ENCODE results near the gene C2orf42. TPM values are rescaled to one million over a fixed set of nuclear protein-coding genes. Genes with fewer than 3 reads are reported as not detected.
A peak's percentile ranks its signal among the peaks of the same experiment; 100 is the strongest.
"Not testable (repeated sequence)": the region's sequence is repeated elsewhere in the genome, so short reads cannot be mapped to it uniquely, and the experiment has no call there.

Gene C2orf42
- total RNA-seq, 1 donor from 2014 or later: 13.2 TPM

DNA sequence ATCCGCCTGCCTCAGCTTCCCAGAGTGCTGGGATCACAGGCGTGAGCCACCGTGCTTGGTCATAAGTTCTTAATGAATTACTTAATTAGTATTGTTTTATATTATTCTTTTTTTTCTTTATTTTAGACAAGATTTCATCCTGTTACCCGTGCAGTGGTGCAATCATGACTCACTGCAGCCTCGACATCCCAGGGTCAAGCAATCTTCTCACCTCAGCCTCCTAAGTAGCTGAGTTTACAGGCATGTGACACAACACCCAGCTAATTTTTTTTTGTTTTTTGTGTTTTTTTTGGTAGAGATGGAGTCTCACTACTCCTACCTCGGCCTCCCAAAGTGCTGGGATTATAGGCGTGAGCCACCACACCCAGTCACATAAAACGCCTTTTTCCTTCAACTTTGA is 17.3 kb downstream of the C2orf42 start:
- DNase-seq (ENCODE audit: low read depth): no peak

DNA sequence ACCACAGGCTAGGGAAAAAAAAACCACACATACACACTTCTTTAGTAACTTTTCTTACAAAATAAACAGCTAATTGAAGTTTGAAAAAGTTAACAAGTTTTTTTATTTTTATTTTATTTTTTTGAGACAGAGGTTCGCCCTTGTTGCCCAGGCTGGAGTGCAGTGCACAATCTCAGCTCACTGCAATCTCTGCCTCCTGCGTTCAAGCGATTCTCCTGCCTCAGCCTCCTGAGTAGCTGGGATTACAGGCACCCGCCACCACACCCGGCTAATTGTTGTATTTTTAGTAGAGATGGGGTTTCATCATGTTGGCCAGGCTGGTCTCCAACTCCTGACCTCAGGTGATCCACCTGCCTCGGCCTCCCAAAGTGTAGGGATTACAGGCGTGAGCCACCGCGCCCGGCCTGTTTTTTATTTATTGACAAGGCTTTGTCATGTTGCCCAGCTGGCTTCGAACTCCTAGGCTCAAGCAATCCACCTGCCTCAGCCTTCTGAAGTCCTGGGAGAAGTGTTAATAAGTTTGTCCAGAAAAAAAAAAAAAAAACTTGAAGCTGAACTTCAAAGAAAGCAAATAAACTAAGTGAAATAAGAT is 21.1 kb downstream of the C2orf42 start:
- DNase-seq (ENCODE audit: low read depth): not testable (repeated sequence)

- DNase-seq (ENCODE audit: low read depth): no peak
These were observed 29.7 kb downstream of the C2orf42 start for GRCh38 chr2:70161069-70161534.

DNA sequence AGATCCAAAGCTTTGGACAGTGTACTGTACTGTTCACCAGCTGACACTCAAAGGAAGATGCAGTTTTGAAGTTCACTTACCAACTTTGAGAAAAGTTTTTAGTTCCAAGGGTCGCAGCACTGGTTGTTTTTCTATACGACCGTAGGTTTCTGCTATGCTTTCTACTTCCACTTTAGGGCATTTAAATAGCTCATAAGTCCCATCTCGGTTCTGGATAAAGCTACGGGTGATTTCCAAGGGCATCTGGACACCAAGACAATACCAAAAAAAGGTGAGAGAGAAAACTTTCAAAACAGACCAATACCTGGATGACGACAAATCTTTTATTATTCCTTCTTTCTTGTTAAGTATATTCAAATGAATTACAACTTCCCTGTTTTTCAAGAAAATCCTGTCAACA is 30.3 kb downstream of the C2orf42 start:
- DNase-seq (ENCODE audit: low read depth): no peak

- DNase-seq (ENCODE audit: low read depth): not testable (repeated sequence)
These were observed 41.6 kb downstream of the C2orf42 start for GRCh38 chr2:70149130-70149686.

- not testable (repeated sequence) for DNase-seq (ENCODE audit: low read depth)
These were observed 42.5 kb downstream of the C2orf42 start for GRCh38 chr2:70148211-70148760.

DNA sequence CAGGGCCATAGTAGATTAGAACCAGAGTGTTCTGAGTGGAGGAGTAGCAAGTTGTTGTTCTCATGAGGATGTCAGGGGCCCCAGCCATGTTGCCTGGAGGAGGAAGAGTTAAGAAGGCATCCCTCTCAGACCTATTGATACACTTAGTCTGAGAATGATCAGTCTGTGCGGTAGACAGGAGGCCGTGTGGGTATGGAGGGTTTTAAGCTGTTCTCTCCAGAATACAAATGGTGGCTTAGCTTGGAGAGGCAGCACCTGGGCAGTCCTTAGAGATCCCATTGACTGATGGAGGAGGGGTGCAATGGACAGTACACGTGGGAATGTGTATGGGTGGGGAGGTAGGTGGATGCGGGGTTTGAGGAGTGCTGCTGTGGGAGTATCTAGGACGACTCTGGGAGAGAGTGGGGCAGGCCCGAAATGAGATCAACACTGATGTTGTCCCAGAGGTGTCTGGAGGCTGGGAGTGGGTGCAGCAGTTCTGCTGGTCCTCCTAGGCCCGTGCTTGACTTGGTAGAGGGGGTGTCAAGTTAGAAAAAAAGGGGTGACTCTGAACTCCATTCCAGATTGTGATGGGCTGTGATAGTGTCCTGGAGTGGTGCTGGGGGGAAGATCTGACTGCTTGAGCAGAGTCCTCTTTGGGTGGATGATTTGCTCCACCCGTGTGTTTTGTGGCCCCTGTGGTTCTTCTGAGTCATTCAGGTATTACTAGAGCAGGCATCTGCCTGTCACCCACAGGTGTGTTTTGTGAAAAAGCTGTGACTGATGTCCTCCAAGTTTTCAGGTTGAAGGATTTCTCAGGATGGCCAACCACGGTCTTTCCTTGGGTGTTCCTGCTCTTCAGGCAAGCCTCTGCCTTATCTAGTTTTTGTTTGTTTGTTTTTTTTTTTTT is 44.7 kb downstream of the C2orf42 start:
- DNase-seq (ENCODE audit: low read depth): no peak

DNA sequence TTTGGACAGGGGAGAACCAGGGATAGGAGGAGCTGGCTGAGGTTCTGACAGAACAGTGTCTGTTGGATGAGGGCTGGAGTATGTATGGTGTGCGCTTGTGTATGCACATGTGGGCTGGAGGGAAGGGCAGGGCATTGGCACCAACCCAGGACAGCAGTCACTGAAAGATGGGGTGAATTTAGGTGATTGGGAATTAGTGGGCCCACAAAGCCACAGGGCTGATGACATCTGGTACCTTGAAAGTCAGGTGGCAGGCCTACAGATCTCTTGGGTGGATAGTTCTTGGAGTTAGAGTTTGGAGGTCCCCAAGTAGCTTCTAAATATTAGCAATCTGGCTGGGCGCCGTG is 45.7 kb downstream of the C2orf42 start:
- DNase-seq (ENCODE audit: low read depth): no peak

DNA sequence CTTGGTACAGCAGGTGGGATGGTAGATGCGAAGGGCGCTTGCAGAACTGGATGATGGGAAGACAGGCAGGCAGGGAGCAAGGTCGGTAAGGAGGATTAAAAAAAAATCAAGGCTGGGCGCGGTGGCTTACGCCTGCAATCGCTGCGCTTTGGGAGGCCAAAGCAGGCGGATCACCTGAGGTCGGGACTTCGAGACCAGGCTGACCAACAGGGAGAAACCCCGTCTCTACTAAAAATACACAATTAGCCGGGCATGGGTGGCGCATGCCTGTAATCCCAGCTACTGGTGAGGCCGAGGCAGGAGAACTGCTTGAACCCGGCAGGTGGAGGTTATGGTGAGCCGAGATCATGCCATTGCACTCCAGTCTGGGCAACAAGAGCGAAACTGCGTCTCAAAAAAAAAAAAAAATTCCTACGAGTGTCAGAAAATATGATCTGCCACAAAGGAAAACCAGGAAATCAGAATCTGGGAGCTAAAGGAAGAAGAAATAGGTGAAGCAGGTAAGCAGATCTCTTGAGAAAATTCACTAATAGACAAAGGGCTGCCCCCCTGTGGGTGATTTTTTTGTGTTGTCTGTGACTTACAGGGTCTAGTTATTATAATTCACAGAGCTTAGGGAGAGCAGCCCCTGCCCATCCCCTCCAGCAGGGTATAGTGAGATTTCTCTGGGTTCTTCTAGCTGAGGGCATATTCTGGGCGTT is 46.2 kb downstream of the C2orf42 start:
- DNase-seq (ENCODE audit: low read depth): no peak

GRCh38 chr2:70143314-70144150 is 47.3 kb downstream of the C2orf42 start:
- peak; percentile 84 for DNase-seq (ENCODE audit: low read depth)

DNA sequence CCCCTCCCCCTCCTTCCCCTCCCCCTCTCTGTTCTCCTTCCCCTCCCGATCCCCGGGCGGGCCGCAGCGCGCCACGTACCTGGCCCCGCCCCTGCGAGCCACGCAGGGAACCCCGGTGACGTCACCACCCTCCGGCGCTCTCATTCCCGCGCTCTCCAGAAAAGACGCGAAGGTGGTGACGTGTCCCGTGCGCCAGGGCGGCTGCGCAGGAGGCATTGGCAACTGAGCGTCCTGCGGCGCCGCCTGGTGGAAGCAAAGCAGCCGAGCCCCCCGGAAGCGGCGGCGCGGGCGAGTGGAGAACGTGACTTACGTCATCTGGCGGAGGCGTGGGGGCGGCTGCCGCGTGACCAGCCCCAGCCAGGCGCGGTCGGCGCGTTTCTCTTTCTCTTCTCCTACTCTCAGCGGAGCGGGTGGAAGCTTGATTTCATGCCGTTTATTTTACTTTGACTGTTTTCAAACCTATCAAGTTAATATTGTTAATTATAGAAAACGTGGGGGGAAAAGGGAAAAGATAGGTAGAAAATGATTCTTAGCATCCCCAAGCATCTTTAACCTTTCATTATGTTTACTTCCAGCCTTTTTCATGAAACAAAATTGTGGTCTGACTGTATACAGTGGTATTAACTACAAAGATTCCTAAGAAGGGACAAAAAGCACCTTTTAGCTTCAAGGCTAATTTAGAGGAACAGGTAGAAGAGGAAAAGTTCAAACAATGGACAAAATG is 48.1 kb downstream of the C2orf42 start:
- peak; percentile 100 for DNase-seq (ENCODE audit: low read depth)

DNA sequence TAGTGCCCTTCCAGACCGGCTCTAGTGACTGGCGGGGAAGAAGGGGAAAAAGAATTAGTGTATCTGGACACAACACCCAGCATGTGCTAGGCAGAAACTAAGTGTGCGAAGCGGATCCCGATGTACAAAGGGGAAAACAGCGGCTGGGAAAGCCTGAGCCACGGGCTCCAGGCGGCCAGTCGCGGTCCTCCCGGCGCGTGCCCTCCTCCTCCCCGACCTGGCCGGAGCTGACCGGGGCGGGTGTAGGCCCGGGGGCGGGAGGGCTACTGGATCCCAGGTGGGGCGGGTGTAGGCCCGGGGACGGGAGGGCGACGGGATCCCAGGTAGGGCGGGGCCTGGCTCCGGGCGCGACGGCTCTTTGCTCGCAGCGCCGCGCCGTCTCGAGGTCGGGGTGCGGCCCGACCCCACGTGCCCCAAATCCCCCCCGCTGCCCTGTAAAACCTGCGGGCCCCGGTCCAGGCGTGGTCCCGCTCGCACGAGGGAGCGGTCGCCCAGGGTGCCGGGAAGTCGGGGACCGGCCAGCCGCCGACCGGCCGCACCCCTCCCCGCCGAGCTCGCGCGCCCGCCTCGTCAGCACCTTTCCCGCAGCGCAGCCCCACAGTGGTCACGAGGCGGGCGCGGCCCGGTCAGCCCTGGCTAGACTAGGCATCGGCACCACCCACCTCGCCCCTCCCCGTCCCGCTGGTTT is 48.8 kb downstream of the C2orf42 start:
- no peak for DNase-seq (ENCODE audit: low read depth)

- DNase-seq (ENCODE audit: low read depth): peak; percentile 50
These were observed 49.5 kb downstream of the C2orf42 start for GRCh38 chr2:70141212-70141901.

DNA sequence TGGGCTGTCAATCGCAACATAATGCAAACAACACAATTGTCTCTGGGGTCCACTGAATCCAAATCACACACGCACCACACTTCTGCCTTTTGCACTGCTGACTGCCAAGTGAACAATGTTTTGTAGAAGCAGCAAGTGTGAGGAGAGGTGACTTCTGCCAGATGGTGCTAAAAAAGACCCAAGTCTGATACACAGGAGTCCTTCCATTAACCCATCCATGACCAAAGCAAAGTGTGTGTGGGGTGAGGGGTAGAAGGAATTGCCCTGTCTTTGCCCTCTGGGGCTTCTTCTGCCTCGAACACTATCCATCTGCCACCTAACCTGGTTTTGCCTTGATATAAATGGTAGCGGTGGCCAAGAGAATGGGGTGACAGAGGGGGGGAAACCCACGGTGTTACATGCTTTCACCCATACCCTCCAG is 50.0 kb downstream of the C2orf42 start:
- no peak for DNase-seq (ENCODE audit: low read depth)

GRCh38 chr2:70134323-70134983 is 56.4 kb downstream of the C2orf42 start:
- DNase-seq (ENCODE audit: low read depth): not testable (repeated sequence)

- DNase-seq (ENCODE audit: low read depth): no peak
These were observed 57.1 kb downstream of the C2orf42 start for GRCh38 chr2:70133491-70134322.

- DNase-seq (ENCODE audit: low read depth): no peak
These were observed 57.7 kb downstream of the C2orf42 start for GRCh38 chr2:70133127-70133452.
